ENCODE measurements around the gene PIK3AP1. TPM values are rescaled to one million over a fixed set of nuclear protein-coding genes. Genes with fewer than 3 reads are reported as not detected.

Gene PIK3AP1
- total RNA-seq: 100 to 1,000 TPM in 1 of 2 donors, 10 to 100 TPM in 1; 43.0 to 137 TPM
- polyA plus RNA-seq: 10 to 100 TPM; 27.3 to 58.8 TPM

- Histone ChIP-seq H3K4me1 (ENCODE audit: control insufficient read depth in 4 of 4, insufficient read depth in 4 of 4, low read length in 3 of 4) (peaks cover 2 to 33% (median 22%) of the 10 kb centered on the region in 4 donors), H3K9me3 (ENCODE audit: control insufficient read depth in 4 of 4, low read length in 3 of 4) (no peaks in the 10 kb centered on the region), H3K27me3 (ENCODE audit: control insufficient read depth in 4 of 4, insufficient read depth in 4 of 4, low read length in 3 of 4) (no peaks in the 10 kb centered on the region), H3K9ac (ENCODE audit: low read depth in 1 of 2, low read length in 2 of 2) (peak within 1 kb of the TSS; percentile 70 to 96), H3K27ac (ENCODE audit: low read depth in 1 of 2, low read length in 2 of 2) (peak within 1 kb of the TSS; percentile 75 to 93), H3K36me3 (ENCODE audit: control insufficient read depth in 4 of 4, insufficient read depth in 3 of 4, low read depth in 1 of 4, low read length in 3 of 4) (no peaks in the 10 kb centered on the region), H3K4me3 (ENCODE audit: low read depth in 1 of 3, low read length in 3 of 3) (peak within 1 kb of the TSS; percentile 67 to 72 (median 72))
- 2% methylated on average over 52 of the region's 52 CpGs for WGBS
- TF ChIP-seq MAX (IDR thresholded peaks at IDR 0.05) (peak; percentile 48), REST (IDR thresholded peaks at IDR 0.05) (no peak), HNF4A (conservative IDR thresholded peaks at IDR 0.05) (no peak), NR2F2 (IDR thresholded peaks at IDR 0.05) (no peak), RXRA (IDR thresholded peaks at IDR 0.05) (peak in 1 of 2 donors; percentile 37), SP1 (IDR thresholded peaks at IDR 0.05) (peak; percentile 18), GABPA (IDR thresholded peaks at IDR 0.05 in 1 of 2, conservative IDR thresholded peaks at IDR 0.05 in 1 of 2) (peak in 1 of 2 donors; percentile 60), YY1 (IDR thresholded peaks at IDR 0.05) (peak; percentile 14)
- DNase-seq (ENCODE audit: low spot score): peak; percentile 60
Observed at GRCh38 chr10:96720422-96721206, at the start of gene PIK3AP1. Gene PIK3AP1, minus strand, starts transcription at chr10:96720514. Its CDS starts 120 bp downstream, at chr10:96720394.

- DNase-seq (ENCODE audit: low spot score): no peak
- H3K36me3 ChIP-seq (ENCODE audit: control insufficient read depth in 4 of 4, insufficient read depth in 3 of 4, low read depth in 1 of 4, low read length in 3 of 4): no peaks in the 10 kb centered on the region
- WGBS: 90% methylated on average over 11 of the region's 11 CpGs
- H3K27ac ChIP-seq (ENCODE audit: low read depth in 1 of 2, low read length in 2 of 2): no peak overlapping the region
- peaks cover 0 to 5% (median under 1%) of the 10 kb centered on the region in 4 donors for H3K9me3 ChIP-seq (ENCODE audit: control insufficient read depth in 4 of 4, low read length in 3 of 4)
- H3K4me1 ChIP-seq (ENCODE audit: control insufficient read depth in 4 of 4, insufficient read depth in 4 of 4, low read length in 3 of 4): no peaks in the 10 kb centered on the region
- H3K4me3 ChIP-seq (ENCODE audit: low read depth in 1 of 3, low read length in 3 of 3): no peak overlapping the region
- no peak for TF ChIP-seq HNF4G (IDR thresholded peaks at IDR 0.05)
- no peak for TF ChIP-seq TAF1 (conservative IDR thresholded peaks at IDR 0.05)
- no peak for TF ChIP-seq ZBTB33 (IDR thresholded peaks at IDR 0.05)
- no peak for TF ChIP-seq RXRA (IDR thresholded peaks at IDR 0.05)
- TF ChIP-seq RAD21 (IDR thresholded peaks at IDR 0.05): no peak
- no peak for TF ChIP-seq CTCF (IDR thresholded peaks at IDR 0.05; ENCODE audit: low read depth, low read length, missing input control)
- TF ChIP-seq JUND (IDR thresholded peaks at IDR 0.05): no peak
- TF ChIP-seq GABPA (IDR thresholded peaks at IDR 0.05 in 1 of 2, conservative IDR thresholded peaks at IDR 0.05 in 1 of 2): no peak
- TF ChIP-seq SP1 (IDR thresholded peaks at IDR 0.05): no peak
- TF ChIP-seq FOXA2 (IDR thresholded peaks at IDR 0.05): no peak
- no peak for TF ChIP-seq ATF3 (IDR thresholded peaks at IDR 0.05)
- TF ChIP-seq EGR1 (IDR thresholded peaks at IDR 0.05; ENCODE audit: low read depth in 2 of 2): no peak
- TF ChIP-seq MAX (IDR thresholded peaks at IDR 0.05): no peak
- TF ChIP-seq NR2F2 (IDR thresholded peaks at IDR 0.05): no peak
- no peak for TF ChIP-seq YY1 (IDR thresholded peaks at IDR 0.05)
- TF ChIP-seq REST (IDR thresholded peaks at IDR 0.05): no peak
- no peak for TF ChIP-seq FOXA1 (IDR thresholded peaks at IDR 0.05)
- TF ChIP-seq HNF4A (conservative IDR thresholded peaks at IDR 0.05): no peak
- H3K9ac ChIP-seq (ENCODE audit: low read depth in 1 of 2, low read length in 2 of 2): no peak overlapping the region
- no peaks in the 10 kb centered on the region for H3K27me3 ChIP-seq (ENCODE audit: control insufficient read depth in 4 of 4, insufficient read depth in 4 of 4, low read length in 3 of 4)
Observed at GRCh38 chr10:96768136-96768535, 47.8 kb upstream of the PIK3AP1 start.
